ENCODE results near the gene SRGAP1.
"Not testable (repeated sequence)": the region's sequence is repeated elsewhere in the genome, so short reads cannot be mapped to it uniquely, and the experiment has no call there.

Gene SRGAP1

GRCh38 chr12:63836936-63837335 lies 7.6 kb upstream of the SRGAP1 start:
- Histone ChIP-seq H3K4me1 (ENCODE audit: insufficient read depth, low read length) (no peaks in the 10 kb centered on the region), H3K9me3 (ENCODE audit: insufficient read depth, low read length, severe bottlenecking) (no peaks in the 10 kb centered on the region), H3K27me3 (ENCODE audit: insufficient read depth, low read length, poor library complexity) (peaks cover 6% of the 10 kb centered on the region), H2AFZ (ENCODE audit: low read depth, low read length) (no peak overlapping the region), H3K36me3 (ENCODE audit: insufficient read depth, low read length) (no peaks in the 10 kb centered on the region), H3K9ac (ENCODE audit: low read depth, low read length) (no peak overlapping the region), H3K4me2 (ENCODE audit: insufficient read depth, low read length) (no peak overlapping the region), H3K79me2 (ENCODE audit: insufficient read depth, low read length) (no peaks in the 10 kb centered on the region), H4K20me1 (ENCODE audit: insufficient read depth, low read length) (no peaks in the 10 kb centered on the region), H3K4me3 (ENCODE audit: low read depth in 1 of 2, low read length in 2 of 2) (no peak overlapping the region), H3K27ac (ENCODE audit: low read length) (no peak overlapping the region)
- no peak for TF ChIP-seq EZH2 (IDR thresholded peaks at IDR 0.05; ENCODE audit: borderline replicate concordance, low read depth, low read length, severe bottlenecking)
- no peak for TF ChIP-seq CTCF (IDR thresholded peaks at IDR 0.05; ENCODE audit: borderline replicate concordance, extremely low read depth, low read length, poor library complexity, severe bottlenecking)
- ATAC-seq (ENCODE audit: insufficient read depth, low read depth) (no peak), DNase-seq (no peak)

- H3K4me2 ChIP-seq (ENCODE audit: insufficient read depth, low read length), result no peak overlapping the region
- no peak for TF ChIP-seq CTCF (IDR thresholded peaks at IDR 0.05; ENCODE audit: borderline replicate concordance, extremely low read depth, low read length, poor library complexity, severe bottlenecking)
- TF ChIP-seq EZH2 (IDR thresholded peaks at IDR 0.05; ENCODE audit: borderline replicate concordance, low read depth, low read length, severe bottlenecking), result no peak
- H3K79me2 ChIP-seq (ENCODE audit: insufficient read depth, low read length), result no peaks in the 10 kb centered on the region
- no peak overlapping the region for H3K4me3 ChIP-seq (ENCODE audit: low read depth in 1 of 2, low read length in 2 of 2)
- H4K20me1 ChIP-seq (ENCODE audit: insufficient read depth, low read length), result no peaks in the 10 kb centered on the region
- H2AFZ ChIP-seq (ENCODE audit: low read depth, low read length), result no peak overlapping the region
- H3K27me3 ChIP-seq (ENCODE audit: insufficient read depth, low read length, poor library complexity), result peaks cover 6% of the 10 kb centered on the region
- no peaks in the 10 kb centered on the region for H3K9me3 ChIP-seq (ENCODE audit: insufficient read depth, low read length, severe bottlenecking)
- no peak for ATAC-seq (ENCODE audit: insufficient read depth, low read depth)
- DNase-seq, result no peak
- H3K4me1 ChIP-seq (ENCODE audit: insufficient read depth, low read length), result no peaks in the 10 kb centered on the region
- H3K9ac ChIP-seq (ENCODE audit: low read depth, low read length), result no peak overlapping the region
- no peaks in the 10 kb centered on the region for H3K36me3 ChIP-seq (ENCODE audit: insufficient read depth, low read length)
- no peak overlapping the region for H3K27ac ChIP-seq (ENCODE audit: low read length)
Measured at GRCh38 chr12:63838411-63838810, 6.1 kb upstream of the SRGAP1 start.

- Histone ChIP-seq H3K27ac (ENCODE audit: low read length) (no peak overlapping the region), H3K9me3 (ENCODE audit: insufficient read depth, low read length, severe bottlenecking) (no peaks in the 10 kb centered on the region), H2AFZ (ENCODE audit: low read depth, low read length) (no peak overlapping the region), H3K9ac (ENCODE audit: low read depth, low read length) (no peak overlapping the region), H3K4me2 (ENCODE audit: insufficient read depth, low read length) (no peak overlapping the region), H4K20me1 (ENCODE audit: insufficient read depth, low read length) (no peaks in the 10 kb centered on the region), H3K27me3 (ENCODE audit: insufficient read depth, low read length, poor library complexity) (peaks cover 6% of the 10 kb centered on the region), H3K79me2 (ENCODE audit: insufficient read depth, low read length) (no peaks in the 10 kb centered on the region), H3K36me3 (ENCODE audit: insufficient read depth, low read length) (no peaks in the 10 kb centered on the region), H3K4me1 (ENCODE audit: insufficient read depth, low read length) (no peaks in the 10 kb centered on the region), H3K4me3 (ENCODE audit: low read depth in 1 of 2, low read length in 2 of 2) (no peak overlapping the region)
- no peak for ATAC-seq (ENCODE audit: insufficient read depth, low read depth)
- TF ChIP-seq EZH2 (IDR thresholded peaks at IDR 0.05; ENCODE audit: borderline replicate concordance, low read depth, low read length, severe bottlenecking) (no peak), CTCF (IDR thresholded peaks at IDR 0.05; ENCODE audit: borderline replicate concordance, extremely low read depth, low read length, poor library complexity, severe bottlenecking) (no peak)
- no peak for DNase-seq
Measured at GRCh38 chr12:63841011-63841410, 3.5 kb upstream of the SRGAP1 start.

GRCh38 chr12:63841571-63841970 lies 2.9 kb upstream of the SRGAP1 start:
- H4K20me1 ChIP-seq (ENCODE audit: insufficient read depth, low read length), result no peaks in the 10 kb centered on the region
- peaks cover 6% of the 10 kb centered on the region for H3K27me3 ChIP-seq (ENCODE audit: insufficient read depth, low read length, poor library complexity)
- TF ChIP-seq EZH2 (IDR thresholded peaks at IDR 0.05; ENCODE audit: borderline replicate concordance, low read depth, low read length, severe bottlenecking), result no peak
- TF ChIP-seq CTCF (IDR thresholded peaks at IDR 0.05; ENCODE audit: borderline replicate concordance, extremely low read depth, low read length, poor library complexity, severe bottlenecking), result no peak
- H3K9ac ChIP-seq (ENCODE audit: low read depth, low read length), result no peak overlapping the region
- no peak overlapping the region for H3K4me2 ChIP-seq (ENCODE audit: insufficient read depth, low read length)
- no peaks in the 10 kb centered on the region for H3K36me3 ChIP-seq (ENCODE audit: insufficient read depth, low read length)
- H3K79me2 ChIP-seq (ENCODE audit: insufficient read depth, low read length), result no peaks in the 10 kb centered on the region
- ATAC-seq (ENCODE audit: insufficient read depth, low read depth) (no peak), DNase-seq (no peak)
- no peaks in the 10 kb centered on the region for H3K9me3 ChIP-seq (ENCODE audit: insufficient read depth, low read length, severe bottlenecking)
- H3K27ac ChIP-seq (ENCODE audit: low read length), result no peak overlapping the region
- no peak overlapping the region for H2AFZ ChIP-seq (ENCODE audit: low read depth, low read length)
- no peaks in the 10 kb centered on the region for H3K4me1 ChIP-seq (ENCODE audit: insufficient read depth, low read length)
- no peak overlapping the region for H3K4me3 ChIP-seq (ENCODE audit: low read depth in 1 of 2, low read length in 2 of 2)

GRCh38 chr12:63842750-63843149 lies 1.8 kb upstream of the SRGAP1 start:
- H3K9ac ChIP-seq (ENCODE audit: low read depth, low read length); H4K20me1 ChIP-seq (ENCODE audit: insufficient read depth, low read length); H3K9me3 ChIP-seq (ENCODE audit: insufficient read depth, low read length, severe bottlenecking); H3K79me2 ChIP-seq (ENCODE audit: insufficient read depth, low read length); ATAC-seq (ENCODE audit: insufficient read depth, low read depth); DNase-seq; H3K36me3 ChIP-seq (ENCODE audit: insufficient read depth, low read length); H3K27ac ChIP-seq (ENCODE audit: low read length); H3K27me3 ChIP-seq (ENCODE audit: insufficient read depth, low read length, poor library complexity); H2AFZ ChIP-seq (ENCODE audit: low read depth, low read length); H3K4me2 ChIP-seq (ENCODE audit: insufficient read depth, low read length); H3K4me3 ChIP-seq (ENCODE audit: low read depth in 1 of 2, low read length in 2 of 2); H3K4me1 ChIP-seq (ENCODE audit: insufficient read depth, low read length): not testable (repeated sequence)

Measured in DND-41 (cell line).